OCI-M2 (cell line): ENCODE measurements around the gene FAF1.

Experiments
- DNase-seq: peaks from one replicate; lab custom pipeline; 2025; ENCODE audit not compliant: unreplicated experiment; lab: John Stamatoyannopoulos, UW

The FAF1 gene

DNA sequence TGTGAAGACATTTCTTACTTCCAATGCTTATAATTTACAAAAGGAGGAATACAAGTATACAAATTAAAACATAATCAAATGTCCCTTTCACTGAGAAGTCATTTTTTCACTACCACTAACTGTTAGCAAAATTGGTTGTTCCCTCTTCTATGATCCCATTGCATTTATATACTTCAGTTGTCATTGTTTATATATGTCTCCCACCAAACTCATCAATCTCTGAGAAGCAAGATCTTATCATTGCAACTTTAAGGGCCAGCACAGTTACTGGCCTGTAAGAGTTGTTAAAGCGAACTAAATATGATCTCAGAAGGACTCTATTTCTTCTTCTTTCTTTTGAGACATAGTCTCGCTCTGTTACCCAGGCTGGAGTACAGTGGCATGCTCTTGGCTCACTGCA lies 313.5 kb downstream of the FAF1 start:
- no peak for DNase-seq

- no peak for DNase-seq
These were observed 314.9 kb downstream of the FAF1 start for GRCh38 chr1:50645139-50645538.

- no peak for DNase-seq
These were observed 315.5 kb downstream of the FAF1 start for GRCh38 chr1:50644447-50645105.

DNA sequence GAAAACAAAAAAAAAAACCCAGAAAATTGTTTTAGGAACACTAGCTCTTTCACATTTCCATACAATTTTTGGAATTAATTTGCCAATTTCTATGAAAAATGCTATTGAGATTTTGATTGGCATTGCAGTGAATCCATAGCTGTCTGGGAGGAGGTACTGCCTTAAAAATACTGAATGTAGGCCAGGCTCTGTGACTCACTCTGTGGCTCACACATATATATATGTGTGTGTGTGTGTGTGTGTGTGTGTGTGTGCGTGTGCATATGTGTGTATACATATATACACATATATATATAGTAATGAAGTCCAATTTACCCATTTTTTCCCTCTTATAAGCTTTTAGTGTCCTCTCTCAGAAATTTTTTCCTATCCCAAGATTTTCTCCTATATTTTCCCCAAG lies 322.6 kb downstream of the FAF1 start:
- DNase-seq, result no peak

GRCh38 chr1:50634251-50634650 lies 325.8 kb downstream of the FAF1 start:
- no peak for DNase-seq

- no peak for DNase-seq
These were observed 326.6 kb downstream of the FAF1 start for GRCh38 chr1:50633465-50633864.

GRCh38 chr1:50631161-50631560 lies 328.9 kb downstream of the FAF1 start:
- DNase-seq, result no peak

DNA sequence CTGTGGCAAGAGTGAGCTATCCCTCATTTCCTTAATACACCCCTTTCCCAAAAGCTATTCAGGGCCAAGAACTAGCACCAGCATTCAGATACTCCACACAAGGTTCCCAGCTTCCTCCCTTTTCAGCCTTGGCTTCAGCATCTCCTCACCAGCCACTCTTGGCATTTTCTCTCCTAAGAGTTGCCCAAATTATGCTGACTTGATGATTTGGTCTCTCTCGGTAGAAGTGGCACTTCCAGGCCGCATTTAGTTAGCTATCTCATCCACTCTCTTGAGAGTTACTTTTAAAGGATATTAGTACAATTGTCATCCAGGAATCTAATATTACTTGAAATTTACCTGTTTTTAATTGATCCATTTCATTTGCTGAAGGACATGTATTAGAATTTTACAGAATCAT lies 337.8 kb downstream of the FAF1 start:
- DNase-seq, result no peak

DNA sequence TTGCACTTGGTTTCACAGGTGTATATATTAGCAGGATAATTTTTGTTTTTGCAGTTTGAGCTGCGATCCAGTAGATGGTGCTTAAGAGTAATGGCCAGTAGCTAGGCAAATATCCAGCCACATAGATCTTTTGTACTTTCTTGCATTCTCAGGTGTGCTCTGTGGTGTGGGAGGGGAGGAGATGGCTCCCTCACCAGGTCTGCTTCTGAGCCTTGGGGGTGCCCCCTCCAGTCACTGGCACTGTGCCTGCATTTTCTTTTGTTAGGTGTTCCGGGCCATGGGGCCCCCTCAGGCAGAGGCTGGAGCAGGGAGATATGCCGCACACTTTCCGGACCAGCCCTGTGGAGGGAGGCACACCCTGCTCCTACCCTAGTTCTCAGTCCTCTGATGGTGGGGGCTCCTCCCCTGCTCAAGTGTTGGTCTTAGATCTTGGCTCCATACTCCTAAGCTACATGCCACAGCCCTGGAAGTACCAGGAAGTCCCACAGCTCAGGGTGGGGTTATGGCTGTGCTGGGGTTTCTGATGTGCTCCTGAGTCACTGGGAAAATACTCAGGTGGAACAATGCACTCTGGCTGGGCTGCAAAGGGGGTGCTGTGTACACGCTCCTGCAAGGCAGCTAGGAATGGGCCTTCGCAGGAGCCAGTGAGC lies 339.3 kb downstream of the FAF1 start:
- DNase-seq, result no peak

DNA sequence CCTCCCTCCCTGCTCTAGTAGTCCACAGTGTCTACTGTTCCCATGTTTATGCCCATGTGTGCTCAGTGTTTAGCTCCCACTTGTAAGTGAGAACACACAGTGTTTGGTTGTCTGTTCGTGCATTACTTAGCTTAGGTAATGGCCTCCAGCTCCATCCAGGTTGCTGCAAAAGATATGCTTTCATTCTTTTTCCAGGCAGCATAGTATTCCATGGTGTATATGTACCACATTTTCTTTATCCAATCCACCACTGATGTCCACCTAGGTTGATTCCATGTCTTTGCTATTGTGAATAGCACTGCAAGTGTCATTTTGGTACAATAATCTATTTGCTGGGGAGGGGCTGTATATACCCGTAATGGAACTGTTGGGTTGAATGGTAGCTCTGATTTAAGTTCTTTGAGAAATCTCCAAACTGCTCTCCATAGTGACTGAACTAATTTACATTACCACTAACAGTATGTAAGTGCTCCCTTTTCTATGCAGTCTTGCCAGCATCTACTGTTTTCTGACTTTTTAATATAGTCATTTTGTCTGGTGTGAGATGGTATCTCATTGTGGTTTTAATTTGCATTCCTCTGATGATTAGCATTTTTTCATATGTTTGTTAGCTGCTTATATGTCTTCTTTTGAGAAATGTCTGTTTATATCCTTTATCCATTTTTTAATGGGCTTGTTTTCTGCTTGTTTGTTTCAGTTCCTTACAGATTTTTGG lies 344.9 kb downstream of the FAF1 start:
- no peak for DNase-seq

DNA sequence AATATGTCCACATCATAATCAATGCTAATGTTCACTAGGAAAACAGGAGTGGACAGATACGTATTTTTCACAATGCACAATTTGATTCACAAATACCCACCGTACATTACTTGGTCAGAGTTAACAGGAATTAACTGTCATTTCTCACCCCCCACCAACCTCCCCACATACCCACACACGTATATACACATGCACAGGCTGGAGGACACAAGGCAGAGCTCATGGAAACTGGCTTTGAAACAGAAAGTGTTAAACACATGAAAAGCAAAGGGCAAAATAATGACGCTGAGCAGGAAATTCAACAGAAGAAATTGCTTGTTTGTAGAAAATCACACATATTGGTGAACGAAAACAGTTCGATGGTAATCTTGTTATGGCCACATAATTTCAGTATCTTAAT lies 348.4 kb downstream of the FAF1 start:
- no peak for DNase-seq

- no peak for DNase-seq
These were observed 349.5 kb downstream of the FAF1 start for GRCh38 chr1:50610563-50610962.

- no peak for DNase-seq
These were observed 350.6 kb downstream of the FAF1 start for GRCh38 chr1:50609508-50609907.

GRCh38 chr1:50605186-50605875 lies 354.7 kb downstream of the FAF1 start:
- DNase-seq, result no peak

DNA sequence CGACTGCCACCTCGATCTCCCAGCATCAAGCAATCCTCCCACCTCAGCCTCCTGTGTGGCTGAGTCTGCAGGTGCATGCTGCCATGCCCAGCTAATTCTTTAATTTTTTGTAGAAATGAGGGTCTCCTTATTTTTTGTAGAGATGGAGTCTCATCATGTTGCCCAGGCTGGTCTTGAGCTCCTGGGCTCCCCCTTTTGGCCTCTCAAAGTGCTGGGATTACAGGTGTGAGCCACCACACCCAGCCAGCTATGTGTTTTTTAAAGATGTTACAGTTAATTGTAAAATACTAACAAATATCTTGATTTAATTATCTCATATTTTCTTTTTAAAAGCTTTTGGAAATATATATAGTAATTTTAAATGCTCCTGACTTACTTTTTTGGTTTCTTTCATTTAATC lies 355.5 kb downstream of the FAF1 start:
- no peak for DNase-seq

GRCh38 chr1:50603274-50604271 lies 356.5 kb downstream of the FAF1 start:
- no peak for DNase-seq

GRCh38 chr1:50599546-50599945 lies 360.5 kb downstream of the FAF1 start:
- no peak for DNase-seq

DNA sequence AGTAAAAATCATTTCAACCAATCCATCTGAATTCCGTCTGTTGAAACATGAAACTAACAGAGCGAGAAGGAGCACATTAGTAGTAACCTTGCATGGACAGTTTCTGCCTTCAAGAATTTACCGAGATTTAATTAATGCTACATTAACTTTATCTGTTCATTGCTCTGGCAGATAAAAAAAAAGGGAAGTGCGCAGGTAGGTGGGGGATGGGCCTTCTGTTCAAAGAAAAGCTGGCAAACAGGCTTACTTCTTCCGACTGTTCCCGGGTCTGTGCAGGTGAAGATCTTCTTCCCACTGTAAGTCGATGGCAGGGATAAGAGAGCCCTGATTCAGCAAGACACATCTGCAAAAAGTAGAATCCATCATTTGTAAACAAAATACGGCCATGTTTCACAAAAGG lies 364.2 kb downstream of the FAF1 start:
- no peak for DNase-seq

GRCh38 chr1:50593515-50593914 lies 366.6 kb downstream of the FAF1 start:
- no peak for DNase-seq

DNA sequence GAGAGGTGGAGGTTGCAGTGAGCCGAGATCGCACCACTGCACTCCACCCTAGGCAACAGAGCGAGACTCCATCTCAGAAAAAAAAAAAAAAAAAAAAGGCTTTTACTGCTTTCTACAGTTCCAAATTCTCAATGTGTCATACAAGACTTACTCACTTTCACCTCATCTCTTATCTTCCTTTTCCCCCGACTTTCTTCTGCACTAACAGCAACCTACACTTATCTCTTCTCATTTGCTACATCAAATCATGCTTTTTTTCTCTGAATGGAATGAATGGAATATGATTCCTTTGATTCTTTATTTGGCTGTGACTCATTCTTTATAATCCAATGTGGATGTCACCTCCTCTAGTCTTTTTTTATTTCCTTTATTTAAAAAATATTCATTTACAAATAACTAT lies 368.5 kb downstream of the FAF1 start:
- no peak for DNase-seq

- no peak for DNase-seq
These were observed 377.7 kb downstream of the FAF1 start for GRCh38 chr1:50582346-50582745.
